Suprapubic skin (tissue), 3 donors: ENCODE measurements around the gene EME1.

Source experiments
- CTCF ChIP-seq, 2 donors: fragments of 200-600 bp in 1 of 2; fragments of 450-650 bp in 1 of 2; sonication (generic) in 1 of 2; IDR thresholded peaks; one replicate each; pipeline ENCODE4 v1.5.1; 2016 to 2019; ENCODE audit warnings: antibody characterized with exemption in 2 of 2, mild to moderate bottlenecking in 1 of 2, moderate library complexity in 1 of 2
- POLR2AphosphoS5 ChIP-seq, 3 donors: sonication (generic); formaldehyde crosslinking; IDR thresholded peaks; one replicate each; pipeline ENCODE4 v1.6.1; 2017; ENCODE audit warnings: antibody characterized with exemption in 3 of 3

- TF ChIP-seq CTCF (IDR thresholded peaks at IDR 0.05) (no peak), POLR2AphosphoS5 (IDR thresholded peaks at IDR 0.05) (no peak)
These were observed 56.8 kb downstream of the EME1 start for GRCh38 chr17:50429793-50430192.
